Activated B cell treated with CpG ODN at 0.5 μM for 24 hours (primary cell): Measurements from ENCODE around the gene STRA8. TPM values are rescaled to one million over a fixed set of nuclear protein-coding genes. Genes with fewer than 3 reads are reported as not detected.

Source experiments
- ATAC-seq: fragments of 200-7000 bp; cut with Tn5 transposase; one replicate; pipeline ENCODE4 v1.10.0; 2021; ENCODE audit warnings: low read depth, mild to moderate bottlenecking, moderate library complexity
- CTCF ChIA-PET: fragments of 350-600 bp; sonication (Branson Sonifier 250); formaldehyde crosslinking; loops from one replicate; lab custom pipeline; 2021; ENCODE audit warnings: antibody characterized with exemption; lab: Charles Lee
- POLR2A ChIA-PET: fragments of 350-600 bp; sonication (Branson Sonifier 250); formaldehyde crosslinking; loops from one replicate; lab custom pipeline; 2021; ENCODE audit warnings: antibody characterized with exemption; lab: Charles Lee
- DNase-seq: peaks from one replicate; pipeline ENCODE4 v3.0.0; 2022
- H3K27ac Mint-ChIP-seq: one replicate; pipeline ENCODE4 v1.8.0; 2020; ENCODE audit warnings: mixed read lengths
- H3K27me3 Mint-ChIP-seq: one replicate; pipeline ENCODE4 v1.8.0; 2021; ENCODE audit warnings: mixed read lengths
- H3K36me3 Mint-ChIP-seq: one replicate; pipeline ENCODE4 v1.8.0; 2021; ENCODE audit warnings: low read depth, mixed read lengths
- H3K4me1 Mint-ChIP-seq: one replicate; pipeline ENCODE4 v1.8.0; 2021; ENCODE audit warnings: mixed read lengths
- H3K4me3 Mint-ChIP-seq: one replicate; pipeline ENCODE4 v1.8.0; 2020; ENCODE audit warnings: mild to moderate bottlenecking, mixed read lengths
- H3K9me3 Mint-ChIP-seq: one replicate; pipeline ENCODE4 v1.8.0; 2020; ENCODE audit warnings: mixed read lengths
- CTCF ChIP-seq: fragments of 200-600 bp; IDR thresholded peaks from one replicate; pipeline ENCODE4 v1.8.0; 2022; ENCODE audit warnings: antibody characterized with exemption, mild to moderate bottlenecking
- intact Hi-C: fragments of 100-400 bp; cut with micrococcal nuclease; formaldehyde crosslinking; loops from one replicate; pipeline ENCODE4 v1.15.1; 2024
- total RNA-seq: library from RNA; stranded (reverse); gene quantifications from 2 replicates; pipeline ENCODE4 v1.2.3, GENCODE V29; 2022

The STRA8 gene
- not detected in 2 replicates for total RNA-seq

GRCh38 chr7:135233570-135233969 is at the start of gene STRA8:
Gene STRA8, plus strand, starts transcription at chr7:135233838. Its CDS starts 6,687 bp downstream, at chr7:135240525.
- peaks cover 18% of the 10 kb centered on the region for H3K4me1 Mint-ChIP-seq
- no peaks in the 10 kb centered on the region for H3K36me3 Mint-ChIP-seq
- POLR2A ChIA-PET = no interaction called here
- H3K27me3 Mint-ChIP-seq = peaks cover 3% of the 10 kb centered on the region
- no peak for ATAC-seq
- intact Hi-C loops = no loop called here
- DNase-seq = no peak
- CTCF ChIA-PET = no interaction called here
- TF ChIP-seq CTCF = no peak
- H3K27ac Mint-ChIP-seq = no peak within 1 kb of the TSS
- no peaks in the 10 kb centered on the region for H3K9me3 Mint-ChIP-seq
- H3K4me3 Mint-ChIP-seq = no peak within 1 kb of the TSS

- Mint-ChIP-seq H3K27ac (no peak overlapping the region), H3K4me3 (no peak overlapping the region), H3K4me1 (peaks cover 41% of the 10 kb centered on the region), H3K27me3 (no peaks in the 10 kb centered on the region), H3K36me3 (peaks cover 92% of the 10 kb centered on the region), H3K9me3 (peaks cover 22% of the 10 kb centered on the region)
- intact Hi-C loops = no loop called here
- no peak for TF ChIP-seq CTCF
- no peak for ATAC-seq
- no peak for DNase-seq
- CTCF ChIA-PET = no interaction called here
- POLR2A ChIA-PET = interaction anchor here (5.4 to 6.3 kb wide), 2 partner anchors 15 to 25 kb away, joined by 62 to 125 read pairs; partner anchors contain the start of genes CYREN and WDR91
Measured at GRCh38 chr7:135184254-135184841, 49.3 kb upstream of the STRA8 start.

GRCh38 chr7:135185471-135186260 is 48.0 kb upstream of the STRA8 start:
- ChIA-PET POLR2A (interaction anchor here (0.8 to 6.3 kb wide), 9 partner anchors 9 to 199 kb away, joined by 3 to 125 read pairs (median 9); partner anchors contain the start of genes AGBL3, CYREN, TMEM140 and WDR91), CTCF (interaction anchor here (3.9 kb wide), 1 partner anchor 15 kb away, joined by 22 read pairs; the partner anchor contains the start of gene CYREN)
- DNase-seq (no peak), ATAC-seq (no peak)
- H3K27ac Mint-ChIP-seq = peak overlapping the region; percentile 80
- H3K9me3 Mint-ChIP-seq = peaks cover 19% of the 10 kb centered on the region
- no peak overlapping the region for H3K4me3 Mint-ChIP-seq
- no peak for TF ChIP-seq CTCF
- H3K27me3 Mint-ChIP-seq = no peaks in the 10 kb centered on the region
- H3K4me1 Mint-ChIP-seq = peaks cover 51% of the 10 kb centered on the region
- H3K36me3 Mint-ChIP-seq = peaks cover 99% of the 10 kb centered on the region
- intact Hi-C loops = loop anchor here (1.0 to 5.0 kb wide), 2 partner anchors 37 to 198 kb away; partner anchors contain the start of genes AGBL3 and TMEM140

- no peak for TF ChIP-seq CTCF
- ChIA-PET CTCF (interaction anchor here (0.7 to 3.9 kb wide), 3 partner anchors 16 to 199 kb away, joined by 3 to 22 read pairs (median 3); partner anchors contain the start of genes CYREN and WDR91), POLR2A (interaction anchor here (0.6 to 6.3 kb wide), 10 partner anchors 9 to 199 kb away, joined by 3 to 125 read pairs (median 8); partner anchors contain the start of genes AGBL3, CYREN, TMEM140 and WDR91)
- Mint-ChIP-seq H3K4me1 (peaks cover 51% of the 10 kb centered on the region), H3K9me3 (peaks cover 18% of the 10 kb centered on the region), H3K27ac (peak overlapping the region; percentile 80), H3K27me3 (no peaks in the 10 kb centered on the region), H3K36me3 (peaks cover 98% of the 10 kb centered on the region), H3K4me3 (no peak overlapping the region)
- no peak for DNase-seq
- no peak for ATAC-seq
- intact Hi-C loops = loop anchor here (1.0 to 5.0 kb wide), 2 partner anchors 38 to 199 kb away; partner anchors contain the start of genes AGBL3 and TMEM140
Measured at GRCh38 chr7:135186261-135186540, 47.4 kb upstream of the STRA8 start.
